Spleen (tissue), 11 donors: ENCODE results near the gene INSYN1. TPM values are rescaled to one million over a fixed set of nuclear protein-coding genes. Genes with fewer than 3 reads are reported as not detected.

Experiments
- DNase-seq: peaks from one replicate; pipeline ENCODE4 v3.0.0-alpha.2; 2020
- H3K27ac ChIP-seq, 8 donors: fragments of 200-600 bp; sonication (generic) in 7 of 8; 1 replicate in 4 of 8; 2 replicates in 4 of 8; pipeline versions ENCODE4 v1.5.0 to v1.8.0; 2016 to 2021; ENCODE audit warnings: inconsistent platforms in 4 of 8, mild to moderate bottlenecking in 4 of 8, moderate library complexity in 1 of 8
- H3K27me3 ChIP-seq, 7 donors: fragments of 200-600 bp; sonication (generic) in 6 of 7; replicated peaks in 1 of 7; 1 replicate in 4 of 7; 2 replicates in 3 of 7; pipeline versions ENCODE4 v1.5.0 to v1.8.0; 2016 to 2021; ENCODE audit warnings: inconsistent platforms in 3 of 7, mild to moderate bottlenecking in 1 of 7
- H3K36me3 ChIP-seq, 6 donors: fragments of 200-600 bp; sonication (generic) in 5 of 6; 1 replicate in 4 of 6; 2 replicates in 2 of 6; pipeline versions ENCODE4 v1.5.0 to v1.8.0; 2016 to 2021; ENCODE audit warnings: inconsistent platforms in 2 of 6
- H3K4me1 ChIP-seq, 6 donors: fragments of 200-600 bp; sonication (generic) in 5 of 6; 1 replicate in 3 of 6; 2 replicates in 3 of 6; pipeline versions ENCODE4 v1.5.0 to v1.8.0; 2016 to 2021; ENCODE audit warnings: inconsistent platforms in 3 of 6
- H3K4me3 ChIP-seq, 8 donors: fragments of 200-600 bp; sonication (generic) in 7 of 8; 1 replicate in 4 of 8; 2 replicates in 4 of 8; pipeline versions ENCODE4 v1.5.0 to v1.8.0; 2016 to 2021; ENCODE audit warnings: inconsistent platforms in 4 of 8, mild to moderate bottlenecking in 4 of 8, moderate library complexity in 2 of 8
- H3K9me3 ChIP-seq, 8 donors: fragments of 200-600 bp; sonication (generic) in 7 of 8; 1 replicate in 4 of 8; 2 replicates in 4 of 8; pipeline versions ENCODE4 v1.5.0 to v1.8.0; 2016 to 2021; ENCODE audit warnings: inconsistent platforms in 4 of 8
- POLR2A ChIP-seq, 3 donors: fragments of 450-650 bp; IDR thresholded peaks; one replicate each; pipeline ENCODE4 v1.5.1; 2017; ENCODE audit warnings: antibody characterized with exemption in 3 of 3, mild to moderate bottlenecking in 1 of 3
- POLR2AphosphoS5 ChIP-seq, 3 donors: sonication (generic); formaldehyde crosslinking; IDR thresholded peaks; one replicate each; pipeline ENCODE4 v1.5.1; 2017; ENCODE audit warnings: antibody characterized with exemption in 3 of 3
- WGBS, 5 donors: extraction: QIAGEN DNeasy Blood & Tissue Kit in 3 of 5; methylation state at CpG; one replicate each; pipeline versions ENCODE4 v1.1.5 to v1.1.7; 2013 to 2018; 5-methylcytosine and 5-hydroxymethylcytosine counted together
- intact Hi-C: fragments of 100-400 bp; cut with DNase I; formaldehyde crosslinking; loops from one replicate; pipeline ENCODE4 v1.15.0; 2023; ENCODE audit warnings: low total_unique reads
- polyA plus RNA-seq, 3 donors: library from polyadenylated mRNA; stranded (reverse); fragments of 200-250 nt; gene quantifications; one replicate each; pipeline ENCODE4 v1.2.1, GENCODE V29; 2013
- total RNA-seq, 7 donors: library from RNA; depleted of rRNA in 3 of 7; stranded (reverse); fragments of >200 nt in 3 of 7; fragmentation: NEBNext Ultra II Directional in 4 of 7; extraction: Animal tissue kit (Norgen Biotek cat#: 25700) in 4 of 7; gene quantifications; one replicate each; pipeline versions ENCODE4 v1.1.0 to v1.2.1, GENCODE V29; 2016 to 2021
- TF ChIP-seq, protein P1 (sequence below), 11 experiments: fragments of 200-600 bp in 7 of 11; fragments of 450-650 bp in 4 of 11; sonication (generic) in 4 of 11; IDR thresholded peaks in 8 of 11; conservative IDR thresholded peaks in 3 of 11; 1 replicate in 7 of 11; 2 replicates in 4 of 11; pipeline versions ENCODE4 v1.4.0 to v1.8.0; 2016 to 2021; ENCODE audit warnings: antibody characterized with exemption in 11 of 11, inconsistent platforms in 4 of 11, mild to moderate bottlenecking in 1 of 11
- donor health status: healthy with polysubstance abuse.
- donor health status: DM: no; HTN: no; CAD: no; lungs with moderate emphysema.
- donor health status: DM: no; HTN: no; CAD: no.
- donor health status: Bipolar disorder and iron deficiency.
- donor health status: healthy.
- donor health status: DM: no; HTN: no; CAD: no.
- donor health status: DM: yes; HTN: yes; CAD: no.

The INSYN1 gene
- total and polyA plus RNA-seq, 10 donors: 0.11 to 2.8 (median 0.74) TPM; not detected in 1

DNA sequence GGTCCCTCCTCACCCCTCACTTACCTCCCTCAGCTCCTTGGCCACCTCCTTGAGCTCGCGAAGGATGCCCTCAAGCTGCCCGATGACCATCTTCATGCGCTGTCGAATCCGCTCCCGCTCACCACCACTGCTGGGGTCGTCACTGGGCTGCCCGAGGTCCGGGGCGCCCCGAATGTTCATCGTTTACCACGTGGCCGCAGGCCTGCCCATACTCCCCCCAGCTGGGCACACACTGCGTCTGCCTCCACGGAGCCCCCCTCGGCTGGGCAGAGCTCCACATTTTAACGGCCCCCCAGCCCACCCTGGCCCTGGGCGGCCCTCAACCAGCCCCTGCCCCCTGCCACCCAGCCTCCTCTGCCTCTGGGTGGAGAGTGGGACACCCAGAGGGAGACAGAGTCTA is 2.2 kb downstream of the INSYN1 start:
- intact Hi-C loops: no loop called here
- 85 to 88% (median 86%) methylated on average over 19 to 20 of the region's 20 CpGs for WGBS, 5 donors
- no peaks in the 10 kb centered on the region for H3K36me3 ChIP-seq
- peaks cover 7 to 36% (median 23%) of the 10 kb centered on the region in 6 donors for H3K4me1 ChIP-seq
- TF ChIP-seq POLR2A (IDR thresholded peaks at IDR 0.05): no peak
- TF ChIP-seq POLR2AphosphoS5 (IDR thresholded peaks at IDR 0.05): no peak
- TF ChIP-seq, protein P1, sequence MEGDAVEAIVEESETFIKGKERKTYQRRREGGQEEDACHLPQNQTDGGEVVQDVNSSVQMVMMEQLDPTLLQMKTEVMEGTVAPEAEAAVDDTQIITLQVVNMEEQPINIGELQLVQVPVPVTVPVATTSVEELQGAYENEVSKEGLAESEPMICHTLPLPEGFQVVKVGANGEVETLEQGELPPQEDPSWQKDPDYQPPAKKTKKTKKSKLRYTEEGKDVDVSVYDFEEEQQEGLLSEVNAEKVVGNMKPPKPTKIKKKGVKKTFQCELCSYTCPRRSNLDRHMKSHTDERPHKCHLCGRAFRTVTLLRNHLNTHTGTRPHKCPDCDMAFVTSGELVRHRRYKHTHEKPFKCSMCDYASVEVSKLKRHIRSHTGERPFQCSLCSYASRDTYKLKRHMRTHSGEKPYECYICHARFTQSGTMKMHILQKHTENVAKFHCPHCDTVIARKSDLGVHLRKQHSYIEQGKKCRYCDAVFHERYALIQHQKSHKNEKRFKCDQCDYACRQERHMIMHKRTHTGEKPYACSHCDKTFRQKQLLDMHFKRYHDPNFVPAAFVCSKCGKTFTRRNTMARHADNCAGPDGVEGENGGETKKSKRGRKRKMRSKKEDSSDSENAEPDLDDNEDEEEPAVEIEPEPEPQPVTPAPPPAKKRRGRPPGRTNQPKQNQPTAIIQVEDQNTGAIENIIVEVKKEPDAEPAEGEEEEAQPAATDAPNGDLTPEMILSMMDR (IDR thresholded peaks at IDR 0.05 in 8 of 11, conservative IDR thresholded peaks at IDR 0.05 in 3 of 11): no peak
- peaks cover 0 to 96% (median 26%) of the 10 kb centered on the region in 7 donors for H3K27me3 ChIP-seq
- H3K27ac ChIP-seq: no peak overlapping the region
- no peak overlapping the region for H3K4me3 ChIP-seq
- no peaks in the 10 kb centered on the region for H3K9me3 ChIP-seq
- no peak for DNase-seq

DNA sequence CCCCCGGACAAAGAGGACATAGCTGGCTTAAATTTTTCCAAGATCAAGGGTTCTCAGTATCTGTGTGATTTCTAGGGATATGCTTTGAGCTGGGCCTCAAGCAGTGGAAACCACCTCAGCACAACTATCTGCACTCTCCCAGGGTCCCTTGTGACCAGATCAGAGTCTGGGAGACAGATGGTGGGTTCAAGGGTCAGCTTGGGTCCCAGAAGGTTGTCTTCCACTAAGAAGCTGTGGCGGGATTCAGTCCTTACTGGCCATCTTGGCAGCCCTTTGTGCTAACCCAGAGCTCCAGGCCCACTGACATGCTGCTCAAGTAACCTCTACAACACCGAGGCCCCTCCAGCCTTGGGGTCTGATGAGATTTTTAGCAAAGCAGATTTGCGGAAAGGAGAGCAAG is 2.7 kb downstream of the INSYN1 start:
- WGBS, 5 donors: 83 to 91% (median 87%) methylated on average over 4 of the region's 4 CpGs
- Histone ChIP-seq H3K4me1 (peaks cover 7 to 39% (median 23%) of the 10 kb centered on the region in 6 donors), H3K27me3 (peaks cover 0 to 96% (median 26%) of the 10 kb centered on the region in 7 donors), H3K36me3 (no peaks in the 10 kb centered on the region), H3K4me3 (no peak overlapping the region), H3K9me3 (no peaks in the 10 kb centered on the region), H3K27ac (no peak overlapping the region)
- intact Hi-C loops: no loop called here
- no peak for DNase-seq
- no peak for TF ChIP-seq POLR2AphosphoS5 (IDR thresholded peaks at IDR 0.05)
- TF ChIP-seq, protein P1 (IDR thresholded peaks at IDR 0.05 in 8 of 11, conservative IDR thresholded peaks at IDR 0.05 in 3 of 11): no peak
- TF ChIP-seq POLR2A (IDR thresholded peaks at IDR 0.05): no peak

DNA sequence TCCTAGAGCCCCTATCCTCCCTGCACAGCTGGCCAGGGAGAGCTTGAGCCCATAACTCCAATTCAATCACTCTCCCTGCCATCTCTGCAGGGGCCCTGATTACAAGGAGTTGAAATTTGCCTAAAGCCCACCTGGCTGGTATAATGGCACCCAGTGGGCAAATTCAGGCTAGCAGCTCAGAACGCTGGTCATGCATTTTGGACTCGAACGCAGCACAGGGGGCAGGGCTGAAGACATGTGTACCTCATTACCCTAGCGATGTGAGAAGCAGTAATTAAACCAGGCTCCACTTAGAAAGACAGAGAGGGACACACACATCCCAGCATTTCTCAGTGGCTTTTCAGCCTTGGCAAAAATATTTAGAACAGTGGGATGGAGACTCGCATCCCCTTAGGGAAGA is 3.2 kb downstream of the INSYN1 start:
- Histone ChIP-seq H3K27ac (no peak overlapping the region), H3K36me3 (no peaks in the 10 kb centered on the region), H3K9me3 (no peaks in the 10 kb centered on the region), H3K4me1 (peaks cover 7 to 39% (median 23%) of the 10 kb centered on the region in 6 donors), H3K27me3 (peaks cover 0 to 91% (median 26%) of the 10 kb centered on the region in 7 donors), H3K4me3 (no peak overlapping the region)
- intact Hi-C loops: no loop called here
- WGBS, 5 donors: 76 to 95% (median 91%) methylated on average over 5 of the region's 5 CpGs
- no peak for DNase-seq
- TF ChIP-seq, protein P1 (IDR thresholded peaks at IDR 0.05 in 8 of 11, conservative IDR thresholded peaks at IDR 0.05 in 3 of 11): no peak
- TF ChIP-seq POLR2A (IDR thresholded peaks at IDR 0.05): no peak
- TF ChIP-seq POLR2AphosphoS5 (IDR thresholded peaks at IDR 0.05): no peak

DNA sequence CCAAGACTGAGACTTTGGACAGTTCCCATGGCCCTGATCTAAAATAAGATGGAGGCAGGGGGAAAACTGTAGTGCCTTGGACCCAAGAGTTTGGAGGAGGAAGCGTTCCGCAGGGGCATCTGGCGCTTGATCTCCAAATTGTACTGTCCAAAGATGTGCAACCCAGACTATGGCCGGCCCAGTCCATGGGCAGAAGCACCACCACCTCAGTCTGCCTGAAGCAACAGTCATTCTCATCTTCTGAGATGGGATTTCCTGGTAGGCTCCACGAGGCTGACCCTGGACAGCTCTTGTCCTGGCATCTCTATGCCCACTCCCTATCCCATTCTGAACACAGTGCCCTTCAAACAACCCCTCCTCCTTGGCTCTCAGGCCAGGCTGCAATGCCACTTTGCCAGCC is 3.6 kb downstream of the INSYN1 start:
- Histone ChIP-seq H3K27me3 (peaks cover 0 to 87% (median 26%) of the 10 kb centered on the region in 7 donors), H3K36me3 (no peaks in the 10 kb centered on the region), H3K4me1 (peaks cover 7 to 39% (median 23%) of the 10 kb centered on the region in 6 donors), H3K4me3 (no peak overlapping the region), H3K27ac (no peak overlapping the region), H3K9me3 (no peaks in the 10 kb centered on the region)
- no peak for DNase-seq
- TF ChIP-seq POLR2AphosphoS5 (IDR thresholded peaks at IDR 0.05): no peak
- TF ChIP-seq, protein P1 (IDR thresholded peaks at IDR 0.05 in 8 of 11, conservative IDR thresholded peaks at IDR 0.05 in 3 of 11): no peak
- TF ChIP-seq POLR2A (IDR thresholded peaks at IDR 0.05): no peak
- WGBS, 5 donors: 69 to 90% (median 85%) methylated on average over 5 of the region's 5 CpGs
- intact Hi-C loops: no loop called here
